K562 (cell line): ENCODE data around the gene ADCY5. TPM values are rescaled to one million over a fixed set of nuclear protein-coding genes. Genes with fewer than 3 reads are reported as not detected.

Experiments
- ATAC-seq: fragments of 200-7000 bp; cut with Tn5 transposase; 3 replicates; pipeline ENCODE4 v1.9.1; 2020; ENCODE audit warnings: moderate library complexity
- BruUV-seq: library from RNA; stranded (reverse); fragments of 400-500 nt; replicated peaks from 2 replicates; lab custom pipeline; 2021; lab: Mats Ljungman, UMichigan
- CTCF ChIA-PET: fragments of 300-600 bp; formaldehyde crosslinking; extraction: SDS; loops from one replicate; lab custom pipeline; 2021; ENCODE audit warnings: low intra/inter-chr PET ratio; lab: Yijun Ruan, JAX
- POLR2A ChIA-PET: fragments of 300-600, 350-650 bp; sonication (Branson Sonifier 250); formaldehyde crosslinking; extraction: SDS; loops from one replicate; lab custom pipeline; 2021; ENCODE audit warnings: antibody characterized with exemption, inconsistent platforms; lab: Yijun Ruan, JAX
- DNase-seq, 4 experiments: peaks; one replicate each; pipeline versions ENCODE4 v3.0.0 to v3.0.0-alpha.2; 2011 to 2018; ENCODE audit warnings: low spot score in 3 of 4, mixed read lengths in 3 of 4; ENCODE audit errors: extremely low read depth in 1 of 4
- FAIRE-seq: peaks from 2 replicates; lab custom pipeline; 2011; peaks lifted over from hg19 to GRCh38; lab: Jason Lieb, UNC
- H2AFZ ChIP-seq: 2 replicates; pipeline ENCODE4 v1.6.0; 2011; ENCODE audit warnings: low read depth, low read length, control low read depth, inconsistent platforms
- H3K27ac ChIP-seq: fragments of 200-600 bp; 3 replicates; pipeline ENCODE4 v1.8.0; 2011; ENCODE audit warnings: low read depth, mild to moderate bottlenecking, control low read depth, inconsistent platforms, low read length, moderate library complexity, mixed read lengths; ENCODE audit errors: extremely low read depth
- H3K27me3 ChIP-seq, 2 experiments: fragments of 300-600 bp in 1 of 2; 2 replicates in 1 of 2; 3 replicates in 1 of 2; pipeline versions ENCODE4 v1.6.0 to v1.8.0; 2011; ENCODE audit warnings: inconsistent platforms in 2 of 2, low read length in 2 of 2, mild to moderate bottlenecking in 1 of 2, mixed read lengths in 1 of 2, moderate library complexity in 1 of 2; ENCODE audit not compliant: control insufficient read depth in 2 of 2, insufficient read depth in 2 of 2
- H3K36me3 ChIP-seq: fragments of 300-600 bp; 3 replicates; pipeline ENCODE4 v1.8.0; 2011; ENCODE audit warnings: mild to moderate bottlenecking, low read length, inconsistent platforms; ENCODE audit not compliant: control insufficient read depth, insufficient read depth
- H3K4me1 ChIP-seq, 2 experiments: fragments of 200-600 bp in 1 of 2; replicated peaks in 1 of 2; 2 replicates in 1 of 2; 3 replicates in 1 of 2; pipeline versions ENCODE4 v1.5.1 to v1.8.0; 2011; ENCODE audit warnings: inconsistent platforms in 2 of 2, low read length in 2 of 2, mild to moderate bottlenecking in 1 of 2, mixed read lengths in 1 of 2, moderate library complexity in 1 of 2; ENCODE audit not compliant: control insufficient read depth in 2 of 2, insufficient read depth in 2 of 2
- H3K4me2 ChIP-seq: 2 replicates; pipeline ENCODE4 v1.6.1; 2011; ENCODE audit warnings: low read length, control low read depth, inconsistent platforms, mixed read lengths; ENCODE audit not compliant: insufficient read depth
- H3K4me3 ChIP-seq: fragments of 200-600 bp; sonication (generic), shearing (Covaris generic); 2 replicates; pipeline ENCODE4 v1.5.1; 2016; ENCODE audit warnings: control low read depth, inconsistent platforms
- H3K79me2 ChIP-seq: fragments of 200-600 bp; 3 replicates; pipeline ENCODE4 v1.8.0; 2011; ENCODE audit warnings: low read length, inconsistent platforms; ENCODE audit not compliant: control insufficient read depth, insufficient read depth
- H3K9ac ChIP-seq, 2 experiments: 2 replicates each; pipeline versions ENCODE4 v1.6.0 to v1.6.1; 2011; ENCODE audit warnings: low read depth in 2 of 2, low read length in 2 of 2, control low read depth in 1 of 2, inconsistent platforms in 1 of 2, mild to moderate bottlenecking in 1 of 2, mixed read lengths in 1 of 2; ENCODE audit not compliant: insufficient read depth in 1 of 2
- H3K9me1 ChIP-seq: one replicate; pipeline ENCODE4 v1.6.0; 2011; ENCODE audit warnings: inconsistent platforms, mild to moderate bottlenecking, low read length, moderate library complexity; ENCODE audit not compliant: control insufficient read depth, insufficient read depth
- H3K9me3 ChIP-seq: replicated peaks from 2 replicates; pipeline ENCODE4 v1.5.1; 2011; ENCODE audit warnings: low read depth, low read length, inconsistent platforms; ENCODE audit not compliant: control insufficient read depth, insufficient read depth
- H4K20me1 ChIP-seq: replicated peaks from 2 replicates; pipeline ENCODE4 v1.6.1; 2011; ENCODE audit warnings: low read length, inconsistent platforms, mixed read lengths; ENCODE audit not compliant: control insufficient read depth, insufficient read depth
- CXXC5 ChIP-seq: fragments of 250-450 bp; sonication (Bioruptor Pico); IDR thresholded peaks from 2 replicates; pipeline ENCODE4 v1.8.0; 2022; ENCODE audit warnings: inconsistent platforms, mild to moderate bottlenecking, moderate library complexity
- DMBX1 ChIP-seq: fragments of 250-450 bp; sonication (Bioruptor Pico); IDR thresholded peaks from 2 replicates; pipeline ENCODE4 v1.8.0; 2022; ENCODE audit warnings: inconsistent platforms, mild to moderate bottlenecking, moderate library complexity, borderline replicate concordance
- ETV5 ChIP-seq: sonication (generic); formaldehyde crosslinking; IDR thresholded peaks from 2 replicates; pipeline ENCODE4 v1.4.0; 2020; ENCODE audit warnings: low read depth, mild to moderate bottlenecking, missing genetic modification reagents
- GATAD2B ChIP-seq: fragments of 450-650 bp; IDR thresholded peaks from 2 replicates; pipeline ENCODE4 v1.6.1; 2017; ENCODE audit warnings: mild to moderate bottlenecking, borderline replicate concordance
- GTF2A2 ChIP-seq: IDR thresholded peaks from 2 replicates; pipeline ENCODE4 v1.6.1; 2016; ENCODE audit warnings: mild to moderate bottlenecking, missing genetic modification characterization, missing compliant biosample characterization
- HNRNPL ChIP-seq: fragments of 200-400 bp; formaldehyde crosslinking; IDR thresholded peaks from 2 replicates; pipeline ENCODE4 v1.6.1; 2017; ENCODE audit warnings: low read depth, mild to moderate bottlenecking, low read length
- MCM2 ChIP-seq: fragments of 450-650 bp; IDR thresholded peaks from 2 replicates; pipeline ENCODE4 v1.6.1; 2017; ENCODE audit warnings: low read depth, mild to moderate bottlenecking
- NEUROD1 ChIP-seq: fragments of 150-350 bp; IDR thresholded peaks from 2 replicates; pipeline ENCODE4 v1.6.1; 2014; ENCODE audit warnings: borderline replicate concordance, low read length, low read depth; ENCODE audit not compliant: partially characterized antibody
- PHF8 ChIP-seq: fragments of 200-600 bp; sonication (generic); IDR thresholded peaks from 2 replicates; pipeline ENCODE4 v1.6.1; 2012; ENCODE audit warnings: mixed run types, mild to moderate bottlenecking, inconsistent platforms, low read length, moderate library complexity, borderline replicate concordance
- PTTG1 ChIP-seq: fragments of 450-650 bp; IDR thresholded peaks from 2 replicates; pipeline ENCODE4 v1.6.1; 2016; ENCODE audit warnings: low read depth, mild to moderate bottlenecking, missing genetic modification characterization, missing compliant biosample characterization
- VEZF1 ChIP-seq: fragments of 200-800 bp; sonication (Bioruptor generic); IDR thresholded peaks from 2 replicates; pipeline ENCODE4 v1.6.1; 2017; ENCODE audit warnings: missing genetic modification characterization, missing compliant biosample characterization
- ZNF143 ChIP-seq: sonication (generic); formaldehyde crosslinking; IDR thresholded peaks from 2 replicates; pipeline ENCODE4 v1.9.0; 2022; ENCODE audit warnings: mild to moderate bottlenecking, missing genetic modification reagents
- ZNF324 ChIP-seq: fragments of 250-450 bp; sonication (Bioruptor Pico); IDR thresholded peaks from 2 replicates; pipeline ENCODE4 v1.4.0; 2020; ENCODE audit warnings: mild to moderate bottlenecking
- ZNF766 ChIP-seq: fragments of 200-800 bp; sonication (Bioruptor generic); conservative IDR thresholded peaks from 2 replicates; pipeline ENCODE4 v1.6.1; 2016; ENCODE audit warnings: missing genetic modification characterization, missing compliant biosample characterization
- WGBS: fragments of 100-300 bp; shearing (Covaris generic); methylation state at CpG from one replicate; pipeline ENCODE4 v1.1.6; 2016; ENCODE audit warnings: low coverage, mixed read lengths; ENCODE audit not compliant: insufficient coverage; ENCODE audit errors: missing lambda C conversion rate; 5-methylcytosine and 5-hydroxymethylcytosine counted together
- in situ Hi-C: fragments of 300-500 bp; cut with MboI; formaldehyde crosslinking; loops from 4 replicates; pipeline ENCODE4 v1.15.0; 2018; ENCODE audit warnings: inconsistent platforms, mixed read lengths
- intact Hi-C: fragments of 100-400 bp; cut with micrococcal nuclease; formaldehyde crosslinking; loops from 2 replicates; pipeline ENCODE4 v1.14.2; 2022
- polyA plus RNA-seq, 8 experiments: library from polyadenylated mRNA; depleted of rRNA in 4 of 8; stranded (reverse) in 5 of 8; unstranded in 3 of 8; fragments of >200 nt; fragmentation: Nextera tagmentation in 2 of 8; fragmentation: Illumina TruSeq in 1 of 8; extraction: Ambion mirVana in 2 of 8; extraction: Trizol in 1 of 8; gene quantifications; 2 replicates each; pipeline versions ENCODE4 v1.2.1 to v1.2.3, GENCODE V29; 2011 to 2014; ENCODE audit warnings: inconsistent platforms in 1 of 8, missing spikeins in 1 of 8
- total RNA-seq, 7 experiments: library from RNA; depleted of rRNA in 6 of 7; stranded (reverse); fragments of >200 nt in 6 of 7; fragmentation: Illumina TruSeq in 2 of 7; extraction: Trizol in 2 of 7; gene quantifications; 2 replicates each; pipeline versions ENCODE4 v1.2.1 to v1.2.3, GENCODE V29; 2011 to 2021; ENCODE audit warnings: low replicate concordance in 1 of 7
- TF ChIP-seq, protein P1 (sequence below): fragments of 450-650 bp; IDR thresholded peaks from 2 replicates; pipeline ENCODE4 v1.6.1; 2014; ENCODE audit warnings: low read depth, mild to moderate bottlenecking, moderate library complexity, borderline replicate concordance
- TF ChIP-seq, protein P2 (sequence below): sonication (generic); formaldehyde crosslinking; IDR thresholded peaks from 2 replicates; pipeline ENCODE4 v1.8.0; 2022; ENCODE audit warnings: missing genetic modification reagents, mild to moderate bottlenecking, borderline replicate concordance

Gene ADCY5
- total and polyA plus RNA-seq, 9 of the 15 experiments (the other 6 are each of a cell fraction or from before 2014, with no cell fraction given) = under 0.01 TPM; not detected in 8

- no peaks in the 10 kb centered on the region for H3K79me2 ChIP-seq
- peaks cover 3% of the 10 kb centered on the region for H3K9me1 ChIP-seq
- in situ Hi-C loops = no loop called here
- peak; percentile 91 for ATAC-seq
- no peak for FAIRE-seq
- H4K20me1 ChIP-seq = peaks cover 6% of the 10 kb centered on the region; the same call in 1 of the 2 replicates
- peak overlapping the region; percentile 81 for H2AFZ ChIP-seq
- peak overlapping the region; percentile 30 for H3K4me3 ChIP-seq
- no TSS peak for BruUV-seq
- peaks cover 0 to 24% of the 10 kb centered on the region in 2 experiments; a peak in 2 of 5 replicates for H3K4me1 ChIP-seq
- H3K27ac ChIP-seq = no peak overlapping the region
- DNase-seq = peak; percentile 51 to 83 (median 80)
- 4% methylated on average over 11 of the region's 110 CpGs for WGBS
- POLR2A ChIA-PET = no interaction called here
- H3K9ac ChIP-seq = peak overlapping the region in 1 of 2 experiments; percentile 81; a peak in 2 of 4 replicates
- no peaks in the 10 kb centered on the region for H3K36me3 ChIP-seq
- CTCF ChIA-PET = no interaction called here
- H3K27me3 ChIP-seq = peaks cover 0 to 18% of the 10 kb centered on the region in 2 experiments; a peak in 2 of 5 replicates
- H3K9me3 ChIP-seq = no peaks in the 10 kb centered on the region
- H3K4me2 ChIP-seq = no peak overlapping the region; the same call in 1 of the 2 replicates
- intact Hi-C loops = no loop called here
- TF ChIP-seq NEUROD1 (no peak), DMBX1 (CRISPR knock-in tag) (no peak), HNRNPL (peak; percentile 22; the same call in 1 of the 2 replicates), PTTG1 (tag) (no peak), ZNF766 (CRISPR knock-in tag) (no peak), ZNF324 (no peak), ETV5 (no peak), CXXC5 (CRISPR knock-in tag) (peak; percentile 59), GTF2A2 (tag) (no peak), GATAD2B (no peak), PHF8 (peak; percentile 46; the same call in 1 of the 2 replicates), ZNF143 (no peak), MCM2 (no peak), VEZF1 (CRISPR knock-in tag) (peak; percentile 53)
- TF ChIP-seq, protein P1, sequence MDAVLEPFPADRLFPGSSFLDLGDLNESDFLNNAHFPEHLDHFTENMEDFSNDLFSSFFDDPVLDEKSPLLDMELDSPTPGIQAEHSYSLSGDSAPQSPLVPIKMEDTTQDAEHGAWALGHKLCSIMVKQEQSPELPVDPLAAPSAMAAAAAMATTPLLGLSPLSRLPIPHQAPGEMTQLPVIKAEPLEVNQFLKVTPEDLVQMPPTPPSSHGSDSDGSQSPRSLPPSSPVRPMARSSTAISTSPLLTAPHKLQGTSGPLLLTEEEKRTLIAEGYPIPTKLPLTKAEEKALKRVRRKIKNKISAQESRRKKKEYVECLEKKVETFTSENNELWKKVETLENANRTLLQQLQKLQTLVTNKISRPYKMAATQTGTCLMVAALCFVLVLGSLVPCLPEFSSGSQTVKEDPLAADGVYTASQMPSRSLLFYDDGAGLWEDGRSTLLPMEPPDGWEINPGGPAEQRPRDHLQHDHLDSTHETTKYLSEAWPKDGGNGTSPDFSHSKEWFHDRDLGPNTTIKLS = no peak
- TF ChIP-seq, protein P2, sequence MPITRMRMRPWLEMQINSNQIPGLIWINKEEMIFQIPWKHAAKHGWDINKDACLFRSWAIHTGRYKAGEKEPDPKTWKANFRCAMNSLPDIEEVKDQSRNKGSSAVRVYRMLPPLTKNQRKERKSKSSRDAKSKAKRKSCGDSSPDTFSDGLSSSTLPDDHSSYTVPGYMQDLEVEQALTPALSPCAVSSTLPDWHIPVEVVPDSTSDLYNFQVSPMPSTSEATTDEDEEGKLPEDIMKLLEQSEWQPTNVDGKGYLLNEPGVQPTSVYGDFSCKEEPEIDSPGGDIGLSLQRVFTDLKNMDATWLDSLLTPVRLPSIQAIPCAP = no peak
Measured at GRCh38 chr3:123447749-123448517, 957 bp downstream of the ADCY5 start.
